Upper lobe of left lung (tissue), 6 donors: ENCODE measurements around the gene RBM39. TPM values are rescaled to one million over a fixed set of nuclear protein-coding genes. Genes with fewer than 3 reads are reported as not detected.

Experiments used
- ATAC-seq, 2 donors: fragments of 200-7000 bp; cut with Tn5 transposase; one replicate each; pipeline ENCODE4 v1.9.1; 2022; ENCODE audit warnings: mild to moderate bottlenecking in 2 of 2, moderate library complexity in 2 of 2; ENCODE audit not compliant: low FRiP score in 2 of 2
- DNase-seq, 2 donors: peaks; one replicate each; pipeline ENCODE4 v3.0.0-alpha.2; 2019 to 2020
- H3K27ac ChIP-seq, 4 donors: fragments of 200-600 bp; sonication (generic); one replicate each; pipeline ENCODE4 v1.5.1; 2016 to 2019
- H3K27me3 ChIP-seq, 4 donors: fragments of 200-600 bp; sonication (generic); one replicate each; pipeline ENCODE4 v1.5.1; 2017 to 2019
- H3K36me3 ChIP-seq, 4 donors: fragments of 200-600 bp; sonication (generic); one replicate each; pipeline ENCODE4 v1.5.1; 2016 to 2019
- H3K4me1 ChIP-seq, 4 donors: fragments of 200-600 bp; sonication (generic); one replicate each; pipeline ENCODE4 v1.5.1; 2018 to 2019
- H3K4me3 ChIP-seq, 4 donors: fragments of 200-600 bp; sonication (generic); one replicate each; pipeline ENCODE4 v1.5.1; 2017 to 2019; ENCODE audit warnings: mild to moderate bottlenecking in 2 of 4, moderate library complexity in 1 of 4
- H3K9me3 ChIP-seq, 4 donors: fragments of 200-600 bp; sonication (generic); one replicate each; pipeline ENCODE4 v1.5.1; 2018 to 2019
- CTCF ChIP-seq, 6 experiments: fragments of 450-650 bp in 4 of 6; fragments of 200-600 bp in 2 of 6; sonication (generic) in 2 of 6; IDR thresholded peaks; one replicate each; pipeline ENCODE4 v1.5.1; 2016 to 2019; ENCODE audit warnings: antibody characterized with exemption in 6 of 6
- EP300 ChIP-seq, 4 donors: sonication (generic); formaldehyde crosslinking; IDR thresholded peaks; one replicate each; pipeline ENCODE4 v1.5.1; 2017; ENCODE audit warnings: antibody characterized with exemption in 4 of 4, control low read depth in 2 of 4
- POLR2A ChIP-seq, 4 donors: fragments of 450-650 bp; IDR thresholded peaks; one replicate each; pipeline ENCODE4 v1.5.1; 2016 to 2017; ENCODE audit warnings: antibody characterized with exemption in 4 of 4, mild to moderate bottlenecking in 2 of 4
- POLR2AphosphoS5 ChIP-seq, 2 donors: sonication (generic); formaldehyde crosslinking; IDR thresholded peaks; one replicate each; pipeline ENCODE4 v1.5.1; 2017; ENCODE audit warnings: antibody characterized with exemption in 2 of 2
- WGBS, 2 donors: methylation state at CpG; one replicate each; pipeline ENCODE4 v1.1.5; 2017 to 2018; 5-methylcytosine and 5-hydroxymethylcytosine counted together
- total RNA-seq, 6 donors: library from RNA; depleted of rRNA in 4 of 6; stranded (reverse); fragments of >200 nt in 4 of 6; gene quantifications; one replicate each; pipeline versions ENCODE4 v1.1.0 to v1.2.1, GENCODE V29; 2016 to 2021
- donor health status: DM: no; HTN: no; CAD: no; lungs with moderate emphysema.
- donor health status: DM: no; HTN: yes; CAD: no; lungs with severe emphysema.

Gene RBM39
- total RNA-seq, 6 donors from 2014 or later: 220 to 925 (median 266) TPM

GRCh38 chr20:35711588-35712209 is 30.4 kb downstream of the RBM39 start:
- H3K4me1 ChIP-seq: peaks cover 0 to 18% (median 12%) of the 10 kb centered on the region in 4 donors
- DNase-seq (no peak), ATAC-seq (no peak)
- WGBS, 2 donors: 76 to 83% methylated on average over 6 of the region's 6 CpGs
- H3K27ac ChIP-seq: no peak overlapping the region
- H3K9me3 ChIP-seq: no peaks in the 10 kb centered on the region
- H3K36me3 ChIP-seq: peaks cover 55 to 99% (median 66%) of the 10 kb centered on the region in 4 donors
- TF ChIP-seq POLR2AphosphoS5 (IDR thresholded peaks at IDR 0.05) (no peak), POLR2A (IDR thresholded peaks at IDR 0.05) (no peak), CTCF (IDR thresholded peaks at IDR 0.05) (no peak), EP300 (IDR thresholded peaks at IDR 0.05) (no peak)
- H3K27me3 ChIP-seq: no peaks in the 10 kb centered on the region
- no peak overlapping the region for H3K4me3 ChIP-seq

- WGBS, 2 donors: 77 to 78% methylated on average over 6 of the region's 6 CpGs
- Histone ChIP-seq H3K4me3 (no peak overlapping the region), H3K27me3 (no peaks in the 10 kb centered on the region), H3K27ac (no peak overlapping the region), H3K9me3 (no peaks in the 10 kb centered on the region), H3K4me1 (peaks cover 0 to 18% (median 12%) of the 10 kb centered on the region in 4 donors), H3K36me3 (peaks cover 57 to 99% (median 66%) of the 10 kb centered on the region in 4 donors)
- ATAC-seq (no peak), DNase-seq (no peak)
- TF ChIP-seq CTCF (IDR thresholded peaks at IDR 0.05) (no peak), EP300 (IDR thresholded peaks at IDR 0.05) (no peak), POLR2AphosphoS5 (IDR thresholded peaks at IDR 0.05) (no peak), POLR2A (IDR thresholded peaks at IDR 0.05) (no peak)
Measured at GRCh38 chr20:35710884-35711587, 31.0 kb downstream of the RBM39 start.

GRCh38 chr20:35710039-35710438 is 32.0 kb downstream of the RBM39 start:
- ATAC-seq (no peak), DNase-seq (no peak)
- TF ChIP-seq POLR2A (IDR thresholded peaks at IDR 0.05): no peak
- TF ChIP-seq EP300 (IDR thresholded peaks at IDR 0.05): no peak
- no peak for TF ChIP-seq POLR2AphosphoS5 (IDR thresholded peaks at IDR 0.05)
- TF ChIP-seq CTCF (IDR thresholded peaks at IDR 0.05): no peak
- Histone ChIP-seq H3K27me3 (no peaks in the 10 kb centered on the region), H3K36me3 (peaks cover 57 to 99% (median 66%) of the 10 kb centered on the region in 4 donors), H3K4me3 (no peak overlapping the region), H3K27ac (no peak overlapping the region), H3K9me3 (no peaks in the 10 kb centered on the region), H3K4me1 (peaks cover 0 to 18% (median 12%) of the 10 kb centered on the region in 4 donors)

- no peak overlapping the region for H3K27ac ChIP-seq
- peaks cover 59 to 99% (median 66%) of the 10 kb centered on the region in 4 donors for H3K36me3 ChIP-seq
- whole genome bisulfite sequencing, 2 donors: 90 to 91% methylated on average over 1 of the region's 1 CpG
Measured at GRCh38 chr20:35709259-35709658, 32.8 kb downstream of the RBM39 start.

More at GRCh38 chr20:35709259-35709658, 32.8 kb downstream of the RBM39 start:
- DNase-seq: no peak
- TF ChIP-seq EP300 (IDR thresholded peaks at IDR 0.05) (no peak), CTCF (IDR thresholded peaks at IDR 0.05) (no peak), POLR2AphosphoS5 (IDR thresholded peaks at IDR 0.05) (no peak), POLR2A (IDR thresholded peaks at IDR 0.05) (no peak)
- no peaks in the 10 kb centered on the region for H3K9me3 ChIP-seq
- H3K27me3 ChIP-seq: no peaks in the 10 kb centered on the region
- peaks cover 0 to 18% (median 12%) of the 10 kb centered on the region in 4 donors for H3K4me1 ChIP-seq
- no peak for ATAC-seq
- H3K4me3 ChIP-seq: no peak overlapping the region
